Stimulated activated CD4-positive, alpha-beta T cell treated with anti-CD3 and anti-CD28 coated beads, Interleukin-12 subunit alpha, Interleukin-12 subunit beta, amount 100 ng/mL, for 4 hours (primary cell): ENCODE measurements around the gene TSPAN8.
"Not testable (repeated sequence)": the region's sequence is repeated elsewhere in the genome, so short reads cannot be mapped to it uniquely, and the experiment has no call there.

ENCODE experiments used
- DNase-seq: peaks from one replicate; pipeline ENCODE4 v3.0.0-alpha.2; 2020

TSPAN8 gene

GRCh38 chr12:71157601-71158233 is at the start of gene TSPAN8:
TSPAN8 (minus strand) TSS chr12:71157999; CDS start chr12:71157678, 321 bp downstream.
- no peak for DNase-seq

GRCh38 chr12:71201136-71201679 is 43.4 kb upstream of the TSPAN8 start:
- DNase-seq: no peak

DNA sequence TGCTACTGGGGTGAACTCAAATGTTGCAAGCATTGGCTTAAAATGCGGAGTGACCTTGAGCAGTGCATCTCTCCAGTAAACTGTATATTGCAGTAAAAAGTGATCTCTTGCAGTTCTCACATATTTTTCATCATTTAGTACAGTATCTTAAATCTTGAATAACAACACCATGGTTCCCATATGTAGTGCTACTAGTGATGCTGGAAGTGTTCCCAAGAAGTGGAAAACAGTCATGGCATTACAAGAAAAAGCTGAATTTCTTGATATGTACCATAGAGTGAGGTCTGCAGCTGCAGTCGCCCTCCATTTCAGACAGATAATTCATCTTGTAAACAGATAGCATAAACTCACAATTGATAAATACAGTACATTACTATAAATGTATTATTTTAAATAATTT is 42.9 kb upstream of the TSPAN8 start:
- DNase-seq: no peak

- DNase-seq: no peak
Measured at GRCh38 chr12:71197460-71197859, 39.7 kb upstream of the TSPAN8 start.

DNA sequence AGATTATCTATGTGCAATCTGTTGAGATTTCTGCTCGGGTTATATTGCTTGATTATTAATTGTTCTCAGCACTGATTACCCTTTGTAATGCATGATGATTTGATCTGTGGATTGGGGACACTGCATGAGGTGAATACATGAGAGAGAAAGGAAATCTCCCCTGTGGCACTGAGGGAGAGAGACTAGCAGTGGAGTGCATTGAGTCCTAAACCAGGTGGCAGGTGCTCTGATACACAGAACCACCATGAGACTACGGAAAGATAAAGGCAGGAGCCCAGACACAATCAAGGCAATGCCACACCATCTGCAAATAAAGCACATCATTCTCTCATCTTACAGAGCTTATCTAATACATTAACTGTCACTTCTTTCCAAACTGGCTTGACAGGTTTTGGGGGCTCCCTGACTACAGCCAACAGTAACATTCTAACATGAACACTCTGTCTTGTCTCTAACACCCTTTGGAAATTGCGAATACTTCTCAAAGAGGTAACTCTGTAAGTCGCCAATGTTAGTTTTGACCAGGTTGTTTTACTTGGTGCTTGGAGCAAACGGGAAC is 37.6 kb upstream of the TSPAN8 start:
- DNase-seq: no peak

DNA sequence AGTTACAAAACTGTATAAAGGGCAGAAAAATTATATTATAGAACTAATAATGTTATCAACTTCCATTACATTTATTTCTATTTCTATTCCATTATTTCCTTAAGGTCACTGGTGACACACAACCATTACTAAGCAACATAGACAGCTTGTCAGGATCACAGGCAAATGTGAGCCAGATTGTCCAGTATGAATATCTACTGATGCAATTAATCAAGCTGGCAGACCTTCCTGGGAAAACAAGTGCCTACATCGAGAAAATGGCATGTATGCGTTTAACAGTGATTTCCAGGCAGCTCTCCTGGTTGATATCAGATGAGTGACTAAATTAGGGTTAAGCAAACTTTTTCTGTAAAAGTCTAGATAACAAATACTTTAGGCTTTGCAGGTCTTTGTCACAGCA is 36.9 kb upstream of the TSPAN8 start:
- no peak for DNase-seq

DNA sequence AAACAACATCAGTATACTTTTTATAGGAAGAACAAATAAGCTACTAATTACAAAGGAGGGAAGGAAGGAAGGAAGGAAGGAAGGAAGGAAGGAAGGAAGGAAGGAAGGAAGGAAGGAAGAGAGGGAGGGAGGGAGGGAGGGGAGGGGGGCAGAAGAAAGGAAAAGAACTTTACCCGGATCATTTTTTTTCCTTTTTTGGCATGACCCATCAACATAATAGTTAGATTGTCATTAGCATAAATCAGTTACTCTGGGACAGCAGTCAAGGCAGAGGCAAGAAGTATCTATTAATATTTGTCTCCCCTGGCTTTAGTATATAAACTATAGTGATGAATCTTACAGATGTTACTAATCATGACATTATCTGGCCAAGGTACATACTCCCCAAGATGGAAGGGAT is 35.2 kb upstream of the TSPAN8 start:
- DNase-seq: no peak

GRCh38 chr12:71191509-71192196 is 33.9 kb upstream of the TSPAN8 start:
- no peak for DNase-seq

DNA sequence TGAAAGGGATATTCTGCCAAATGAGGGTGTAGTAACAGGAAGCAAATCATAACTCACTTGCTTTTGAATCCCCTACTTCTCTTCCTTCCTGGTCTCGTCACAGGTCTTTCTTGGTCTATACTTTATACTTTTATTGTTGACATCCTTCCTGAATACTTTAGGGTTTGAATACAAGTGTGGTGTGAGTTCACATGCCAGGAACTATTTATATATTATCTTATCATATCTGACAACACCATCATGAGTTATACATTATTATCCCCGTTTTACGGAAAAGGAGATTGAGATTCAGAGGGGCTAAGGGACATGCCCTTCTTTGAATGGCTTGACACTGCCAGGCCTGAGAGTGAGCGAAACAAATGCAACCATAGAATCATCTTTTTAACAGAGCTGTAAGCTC is 33.0 kb upstream of the TSPAN8 start:
- no peak for DNase-seq

DNA sequence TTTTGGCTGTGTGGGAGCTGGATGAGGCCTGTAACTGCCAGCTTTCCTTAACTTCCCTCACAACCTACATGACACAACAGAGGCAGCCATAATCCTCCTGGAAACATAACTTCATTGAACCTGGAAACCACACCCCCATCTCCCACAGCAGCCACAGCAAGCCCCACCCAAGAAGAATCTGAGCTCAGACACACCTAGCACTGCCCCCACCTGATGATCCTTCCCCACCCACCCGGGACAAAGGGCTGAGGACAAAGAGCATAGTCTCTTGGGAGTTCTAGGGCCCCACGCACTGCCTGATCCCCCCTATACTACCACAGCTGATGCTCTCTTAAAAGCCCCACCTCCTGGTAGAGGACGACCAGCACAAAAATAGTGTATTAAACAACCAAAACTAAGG is 29.6 kb upstream of the TSPAN8 start:
- DNase-seq: no peak

GRCh38 chr12:71186571-71187288 is 28.9 kb upstream of the TSPAN8 start:
- no peak for DNase-seq

DNA sequence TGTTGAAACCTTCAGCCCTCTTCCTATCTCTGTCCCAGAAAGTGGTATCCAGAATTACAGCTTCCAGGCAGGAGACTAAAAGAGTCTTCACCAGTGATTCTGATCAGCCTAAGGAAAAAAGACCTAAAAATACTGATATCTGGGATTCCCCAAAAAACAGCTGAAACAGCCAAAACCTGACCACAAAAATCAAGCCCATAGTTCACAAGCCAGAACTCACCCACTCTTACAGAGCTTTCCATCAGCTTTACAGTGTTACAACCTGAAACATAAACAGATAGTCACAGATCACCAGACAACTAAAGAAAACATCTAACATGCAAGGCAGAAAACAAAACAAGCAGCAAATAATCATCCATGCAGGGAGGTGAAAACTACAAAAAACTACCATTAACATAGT is 26.0 kb upstream of the TSPAN8 start:
- no peak for DNase-seq

DNA sequence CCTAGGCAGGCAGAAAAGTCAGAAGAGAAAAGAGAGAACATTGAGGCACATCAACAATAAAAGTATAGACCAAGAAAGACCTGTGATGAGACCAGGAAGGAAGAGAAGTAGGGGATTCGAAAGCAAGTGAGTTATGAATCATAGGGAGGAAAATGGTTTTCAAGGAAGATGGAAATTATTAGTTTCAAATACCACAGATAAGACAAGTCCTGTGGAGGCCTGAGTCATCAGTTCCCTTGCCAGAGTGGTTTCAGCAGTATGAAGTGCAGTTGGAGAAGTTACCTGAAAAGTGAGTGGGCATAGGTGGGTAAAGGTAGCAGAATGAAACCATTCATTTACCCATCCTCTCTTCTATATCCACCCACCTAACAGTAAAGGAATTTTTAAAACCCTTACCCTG is 25.2 kb upstream of the TSPAN8 start:
- no peak for DNase-seq

DNA sequence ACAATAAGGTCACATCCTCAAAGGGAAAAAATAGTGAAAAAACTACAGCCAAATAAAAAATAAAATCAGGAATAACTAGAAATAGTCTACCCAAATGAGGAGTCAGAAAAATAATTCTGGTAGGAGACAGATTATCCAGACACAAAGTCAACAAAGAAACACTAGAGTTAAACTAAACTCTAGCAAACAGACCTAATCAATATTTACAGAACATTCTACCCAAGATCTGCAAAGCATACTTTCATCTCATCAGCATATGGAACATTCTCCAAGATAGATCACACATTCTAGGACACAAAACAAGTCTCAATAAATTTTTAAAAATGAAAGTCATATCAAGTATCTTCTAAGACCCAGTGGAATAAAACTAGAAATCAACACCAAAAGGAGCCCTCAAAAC is 20.4 kb upstream of the TSPAN8 start:
- DNase-seq: no peak

GRCh38 chr12:71174825-71175224 is 17.0 kb upstream of the TSPAN8 start:
- no peak for DNase-seq

- no peak for DNase-seq
Measured at GRCh38 chr12:71174146-71174545, 16.3 kb upstream of the TSPAN8 start.

DNA sequence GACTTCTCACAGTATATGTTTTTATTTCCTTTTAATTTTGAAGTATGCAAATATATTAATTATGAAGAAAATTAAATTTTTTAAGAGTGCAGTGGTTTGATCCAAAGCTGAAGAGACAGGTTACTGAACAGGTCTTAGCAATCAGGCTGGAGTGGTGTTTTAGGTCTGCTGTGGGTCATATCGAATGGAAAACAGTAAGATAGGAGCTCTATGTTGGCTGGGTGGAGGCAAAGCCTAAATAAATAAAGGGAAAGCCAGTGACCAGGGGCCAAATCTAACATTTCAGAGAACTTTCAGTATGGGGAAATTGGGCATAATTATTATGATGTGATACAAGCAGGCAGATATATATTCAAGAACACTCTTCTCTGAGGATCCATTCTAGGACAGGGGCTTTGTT is 12.7 kb upstream of the TSPAN8 start:
- no peak for DNase-seq

GRCh38 chr12:71169286-71169685 is 11.5 kb upstream of the TSPAN8 start:
- no peak for DNase-seq

DNA sequence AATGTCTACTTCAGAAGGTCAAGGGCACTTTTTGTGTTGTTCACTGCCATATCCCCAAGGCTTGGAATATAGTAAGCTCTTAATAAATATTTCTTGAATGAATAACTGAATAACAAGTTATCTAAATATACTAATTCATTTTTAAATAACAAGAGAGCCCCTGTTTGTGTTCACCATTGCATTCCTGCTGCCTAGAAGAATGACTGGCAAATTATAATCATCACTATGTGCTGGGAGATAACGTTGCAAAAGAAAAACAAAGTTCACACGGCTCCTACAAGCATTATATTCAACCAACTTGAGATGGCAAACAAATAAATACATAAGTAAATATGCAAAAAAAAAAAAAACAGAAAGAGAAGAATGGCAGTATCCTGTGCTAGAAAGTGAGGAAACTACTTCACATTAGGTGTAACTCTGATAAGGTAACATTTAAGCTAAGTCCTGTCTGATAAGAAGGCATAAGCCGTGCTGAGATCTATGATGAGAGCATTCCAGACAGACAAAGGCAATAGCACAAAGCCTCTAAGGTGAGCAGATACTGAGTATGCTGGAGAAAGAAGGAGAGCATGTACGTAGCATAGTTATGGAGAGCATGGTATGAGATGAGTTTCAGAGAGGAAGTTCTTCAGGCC is 9.2 kb upstream of the TSPAN8 start:
- DNase-seq: no peak

- no peak for DNase-seq
Measured at GRCh38 chr12:71166280-71166679, 8.5 kb upstream of the TSPAN8 start.

- not testable (repeated sequence) for DNase-seq
Measured at GRCh38 chr12:71165780-71166179, 8.0 kb upstream of the TSPAN8 start.

- DNase-seq: no peak
Measured at GRCh38 chr12:71164568-71165197, 6.9 kb upstream of the TSPAN8 start.

DNA sequence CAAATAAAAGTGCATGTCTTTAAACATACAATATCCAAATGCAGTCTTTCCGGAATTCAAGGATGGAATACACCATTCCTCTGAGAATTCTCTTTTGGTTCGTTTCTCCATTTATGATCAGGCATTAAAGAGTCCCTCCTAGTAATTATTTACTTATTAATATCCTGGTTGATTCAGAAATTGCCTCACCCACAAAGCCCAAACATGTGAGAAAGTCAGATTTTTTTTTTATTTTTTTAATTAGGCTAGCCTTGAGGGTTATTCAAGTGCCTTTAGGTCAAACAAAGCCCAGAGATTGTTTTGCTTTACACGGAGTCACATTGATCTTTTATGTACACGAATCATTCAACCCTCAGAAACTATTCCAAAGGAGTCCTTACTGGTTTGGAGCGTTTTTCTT is 6.4 kb upstream of the TSPAN8 start:
- DNase-seq: no peak
